Heart right ventricle (tissue), 16 donors: ENCODE data around the gene GALM. TPM values are rescaled to one million over a fixed set of nuclear protein-coding genes. Genes with fewer than 3 reads are reported as not detected.
"Not testable (repeated sequence)": the region's sequence is repeated elsewhere in the genome, so short reads cannot be mapped to it uniquely, and the experiment has no call there.

Source experiments
- ATAC-seq, 8 donors: fragments of 200-7000 bp; cut with Tn5 transposase; one replicate each; pipeline ENCODE4 v1.9.1; 2020; ENCODE audit warnings: mild to moderate bottlenecking in 8 of 8, moderate library complexity in 8 of 8, moderate number of reproducible peaks in 1 of 8
- DNase-seq, 2 donors: peaks; one replicate each; pipeline ENCODE4 v3.0.0-alpha.2; 2020
- H3K27ac ChIP-seq, 10 donors: fragments of 200-600 bp; sonication (generic) in 2 of 10; one replicate each; pipeline versions ENCODE4 v1.5.0 to v1.8.0; 2020 to 2022; ENCODE audit warnings: mild to moderate bottlenecking in 3 of 10
- H3K27me3 ChIP-seq, 7 donors: fragments of 200-600 bp; one replicate each; pipeline ENCODE4 v1.8.0; 2021 to 2022; ENCODE audit warnings: mild to moderate bottlenecking in 2 of 7
- H3K36me3 ChIP-seq, 9 donors: fragments of 200-600 bp; sonication (generic) in 1 of 9; one replicate each; pipeline versions ENCODE4 v1.5.0 to v1.8.0; 2020 to 2022; ENCODE audit warnings: mild to moderate bottlenecking in 2 of 9
- H3K4me1 ChIP-seq, 9 donors: fragments of 200-600 bp; sonication (generic) in 1 of 9; one replicate each; pipeline versions ENCODE4 v1.5.0 to v1.8.0; 2020 to 2022; ENCODE audit warnings: mild to moderate bottlenecking in 4 of 9
- H3K4me3 ChIP-seq, 10 donors: fragments of 200-600 bp; sonication (generic) in 2 of 10; one replicate each; pipeline versions ENCODE4 v1.5.0 to v1.8.0; 2020 to 2022; ENCODE audit warnings: mild to moderate bottlenecking in 7 of 10, moderate library complexity in 2 of 10
- H3K9me3 ChIP-seq, 11 donors: fragments of 200-600 bp in 10 of 11; sonication (generic) in 2 of 11; one replicate each; pipeline versions ENCODE4 v1.5.0 to v1.8.0; 2013 to 2022; ENCODE audit warnings: mild to moderate bottlenecking in 2 of 11, control low read depth in 1 of 11, moderate library complexity in 1 of 11
- WGBS, 2 donors: extraction: QIAGEN DNeasy Blood & Tissue Kit; methylation state at CpG; one replicate each; pipeline ENCODE4 v1.1.7; 2013; ENCODE audit warnings: inconsistent platforms in 1 of 2; 5-methylcytosine and 5-hydroxymethylcytosine counted together
- intact Hi-C, 10 donors: fragments of 100-400 bp; cut with DNase I; formaldehyde crosslinking; loops; one replicate each; pipeline versions ENCODE4 v1.11.1 to v1.14.2; 2022
- polyA plus RNA-seq, 2 donors: library from polyadenylated mRNA; stranded (reverse); fragments of 200-250 nt; gene quantifications; one replicate each; pipeline ENCODE4 v1.2.3, GENCODE V29; 2013
- total RNA-seq, 10 donors: library from RNA; stranded (reverse); fragmentation: NEBNext Ultra II Directional in 3 of 10; extraction: Animal tissue kit (Norgen Biotek cat#: 25700) in 3 of 10; gene quantifications; one replicate each; pipeline versions ENCODE4 v1.2.1 to v1.2.4, GENCODE V29; 2021 to 2023
- TF ChIP-seq, protein P1 (sequence below), 9 donors: fragments of 200-600 bp; sonication (generic) in 2 of 9; IDR thresholded peaks; one replicate each; pipeline versions ENCODE4 v1.5.0 to v1.8.0; 2021 to 2022; ENCODE audit warnings: antibody characterized with exemption in 9 of 9, mild to moderate bottlenecking in 5 of 9, moderate library complexity in 1 of 9
- donor health status: Arrhythmogenic right ventricular cardiomyopathy.
- donor health status: ischemic (EF 13 %, LVEDD 7.1; RV severe dilation, severe dysfunction).
- donor health status: healthy with polysubstance abuse.
- donor health status: DM: no; HTN: yes; CAD: no.
- donor health status: DM: no; HTN: no; CAD: no.
- donor health status: ischemic (EF 25% LVEDD 6.9; RV normal size, moderate dysfunction).
- donor health status: ischemic (EF 25% LVEDD 5.7; RV mildly dilated, moderate dysfunction).
- donor health status: healthy.
- donor health status: DM: yes; HTN: yes; CAD: no.
- donor health status: Ischemic cardiomyopathy.
- donor health status: ischemic (EF 35%, LVEDD 5.7; RV mildly dilated, moderate dysfunction).
- donor health status: nonischemic (EF 11% LVEDD 7.7; RV severe dilation, severe dysfunction).
- donor health status: DM: yes; HTN: yes; CAD: no.
- donor health status: PGD.
- donor health status: ischemic (EF 29% LVEDD 5.4; RV normal size, mild dysfunction).
- donor health status: nonischemic (EF 23%, LVEDD 6.1; RV moderate dilation, normal function).

Gene GALM
- total and polyA plus RNA-seq, 12 donors = 6.5 to 18.6 (median 11.0) TPM

DNA sequence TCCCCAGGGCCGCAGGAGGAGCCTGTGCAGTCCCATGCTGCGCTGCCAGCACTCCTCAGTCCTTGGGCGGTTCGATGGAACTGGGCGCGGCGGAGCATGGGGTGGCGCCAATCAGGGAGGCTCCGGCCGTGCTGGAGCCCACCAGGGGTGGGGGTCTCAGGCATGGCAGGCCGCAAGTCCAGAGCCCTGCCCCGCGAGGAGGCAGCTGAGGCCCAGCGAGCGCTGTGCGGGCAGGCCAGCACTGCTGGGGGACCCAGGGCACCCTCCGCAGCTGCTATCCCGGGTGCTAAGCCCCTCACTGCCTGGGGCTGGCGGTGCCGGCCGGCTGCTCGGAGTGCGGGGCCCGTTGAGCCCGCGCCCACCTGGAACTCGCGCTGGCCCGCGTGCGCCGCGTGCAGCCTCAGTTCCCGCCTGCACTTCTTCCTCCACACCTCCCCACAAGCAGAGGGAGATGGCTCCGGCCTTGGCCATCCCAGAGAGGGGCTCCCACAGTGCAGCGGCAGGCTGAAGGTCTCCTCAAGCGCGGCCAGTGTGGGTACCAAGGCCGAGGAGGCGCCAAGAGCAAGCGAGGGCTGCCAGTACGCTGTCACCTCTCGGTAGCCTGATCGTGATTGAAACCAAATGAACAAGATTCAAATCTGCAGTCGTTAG lies 22.8 kb upstream of the GALM start:
- H3K27me3 ChIP-seq = no peaks in the 10 kb centered on the region
- H3K27ac ChIP-seq = peak overlapping the region in 1 of 10 donors; percentile 70
- intact Hi-C loops = no loop called here
- peaks cover 0 to 10% (median 0%) of the 10 kb centered on the region in 9 donors for H3K4me1 ChIP-seq
- DNase-seq (no peak), ATAC-seq (no peak)
- H3K36me3 ChIP-seq = no peaks in the 10 kb centered on the region
- WGBS, 2 donors = 95 to 97% methylated on average over 45 of the region's 45 CpGs
- TF ChIP-seq, protein P1, sequence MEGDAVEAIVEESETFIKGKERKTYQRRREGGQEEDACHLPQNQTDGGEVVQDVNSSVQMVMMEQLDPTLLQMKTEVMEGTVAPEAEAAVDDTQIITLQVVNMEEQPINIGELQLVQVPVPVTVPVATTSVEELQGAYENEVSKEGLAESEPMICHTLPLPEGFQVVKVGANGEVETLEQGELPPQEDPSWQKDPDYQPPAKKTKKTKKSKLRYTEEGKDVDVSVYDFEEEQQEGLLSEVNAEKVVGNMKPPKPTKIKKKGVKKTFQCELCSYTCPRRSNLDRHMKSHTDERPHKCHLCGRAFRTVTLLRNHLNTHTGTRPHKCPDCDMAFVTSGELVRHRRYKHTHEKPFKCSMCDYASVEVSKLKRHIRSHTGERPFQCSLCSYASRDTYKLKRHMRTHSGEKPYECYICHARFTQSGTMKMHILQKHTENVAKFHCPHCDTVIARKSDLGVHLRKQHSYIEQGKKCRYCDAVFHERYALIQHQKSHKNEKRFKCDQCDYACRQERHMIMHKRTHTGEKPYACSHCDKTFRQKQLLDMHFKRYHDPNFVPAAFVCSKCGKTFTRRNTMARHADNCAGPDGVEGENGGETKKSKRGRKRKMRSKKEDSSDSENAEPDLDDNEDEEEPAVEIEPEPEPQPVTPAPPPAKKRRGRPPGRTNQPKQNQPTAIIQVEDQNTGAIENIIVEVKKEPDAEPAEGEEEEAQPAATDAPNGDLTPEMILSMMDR (IDR thresholded peaks at IDR 0.05) = no peak
- H3K9me3 ChIP-seq = peaks cover 0 to 6% (median 0%) of the 10 kb centered on the region in 11 donors
- no peak overlapping the region for H3K4me3 ChIP-seq

DNA sequence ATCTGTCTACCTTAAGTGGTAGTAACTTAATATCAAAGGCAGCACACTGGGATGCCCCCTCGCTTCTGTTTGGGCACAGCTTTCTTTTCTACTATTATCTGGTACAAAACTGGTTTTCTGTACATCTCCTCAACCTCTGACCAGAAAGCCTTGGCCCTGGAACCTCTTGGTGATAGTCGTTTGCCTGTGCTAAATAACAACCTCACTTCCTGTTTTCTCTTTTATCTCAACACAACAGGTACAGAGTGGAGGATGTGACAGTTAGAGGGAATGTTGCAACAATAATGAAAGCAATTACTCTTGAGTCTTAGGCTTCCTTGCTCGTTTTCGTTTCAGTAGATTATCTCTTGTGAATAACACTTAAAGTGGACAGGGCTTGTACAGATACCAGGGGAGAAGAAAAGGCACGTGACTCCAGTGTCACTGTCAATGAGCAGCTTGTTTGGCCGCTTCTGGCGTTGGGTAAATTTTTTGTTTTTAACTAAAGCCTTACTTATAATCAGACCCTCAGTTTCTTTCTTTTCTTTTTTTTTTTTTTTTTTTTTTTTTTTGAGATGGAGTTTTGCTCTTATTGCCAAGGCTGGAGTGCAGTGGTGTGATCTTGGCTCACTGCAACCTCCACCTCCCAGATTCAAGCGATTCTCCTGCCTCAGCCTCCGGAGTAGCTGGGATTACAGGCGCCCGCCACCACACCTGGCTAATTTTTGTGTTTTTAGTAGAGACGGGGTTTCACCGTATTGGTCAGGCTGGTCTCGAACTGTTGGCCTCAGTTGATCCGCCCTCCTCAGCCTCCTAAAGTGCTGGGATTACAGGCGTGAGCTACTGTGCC lies 22.0 kb upstream of the GALM start:
- Histone ChIP-seq H3K27ac (peak overlapping the region in 1 of 10 donors; percentile 70), H3K4me1 (peaks cover 0 to 18% (median 0%) of the 10 kb centered on the region in 9 donors)
- H3K27me3 ChIP-seq, H3K36me3 ChIP-seq, intact Hi-C loops, H3K4me3 ChIP-seq, DNase-seq, H3K9me3 ChIP-seq, ATAC-seq: not testable (repeated sequence)
- WGBS, 2 donors = 88 to 94% methylated on average over 16 of the region's 16 CpGs

DNA sequence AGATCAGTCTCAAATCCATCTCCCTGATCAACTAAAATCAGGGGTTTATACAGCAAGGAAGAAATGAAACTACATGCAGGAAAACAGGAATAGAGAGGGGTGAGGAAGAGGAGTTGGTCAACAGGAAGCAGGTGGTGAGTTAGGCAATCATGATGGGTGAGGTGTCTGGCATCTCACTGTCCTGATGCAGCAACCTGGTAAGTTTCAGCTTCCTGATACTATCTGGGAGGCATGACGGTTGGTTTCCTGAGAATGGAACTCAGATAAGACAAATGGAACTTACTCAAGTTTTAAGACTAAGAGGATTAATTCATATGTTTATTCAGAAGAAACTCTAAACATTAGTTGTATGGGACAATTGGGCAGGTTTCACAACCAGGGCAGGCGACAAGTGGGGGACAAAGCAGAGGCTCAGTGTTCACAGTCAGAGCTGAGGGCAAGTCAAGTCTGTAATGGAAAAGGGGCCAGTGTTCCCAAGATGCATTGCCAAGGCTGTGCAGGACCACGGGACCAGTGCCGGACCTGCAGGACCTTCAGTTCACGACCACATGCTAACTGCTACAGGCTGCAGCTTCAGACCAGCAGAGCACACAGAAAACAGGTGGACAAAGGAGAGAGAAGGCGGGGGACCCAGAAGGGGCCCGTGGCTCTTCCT lies 17.7 kb upstream of the GALM start:
- H3K36me3 ChIP-seq = no peaks in the 10 kb centered on the region
- intact Hi-C loops = no loop called here
- H3K27ac ChIP-seq = peak overlapping the region in 1 of 10 donors; percentile 61
- DNase-seq (no peak), ATAC-seq (no peak)
- 83 to 86% methylated on average over 7 of the region's 7 CpGs for WGBS, 2 donors
- H3K4me1 ChIP-seq = peaks cover 0 to 38% (median 0%) of the 10 kb centered on the region in 9 donors
- H3K4me3 ChIP-seq = no peak overlapping the region
- TF ChIP-seq, protein P1 (IDR thresholded peaks at IDR 0.05) = no peak
- H3K27me3 ChIP-seq = no peaks in the 10 kb centered on the region
- peaks cover 0 to 3% (median 0%) of the 10 kb centered on the region in 11 donors for H3K9me3 ChIP-seq

- Histone ChIP-seq H3K4me1 (peaks cover 0 to 46% (median 0%) of the 10 kb centered on the region in 9 donors), H3K27ac (no peak overlapping the region), H3K9me3 (no peaks in the 10 kb centered on the region), H3K27me3 (no peaks in the 10 kb centered on the region), H3K4me3 (no peak overlapping the region), H3K36me3 (no peaks in the 10 kb centered on the region)
- DNase-seq (no peak), ATAC-seq (no peak)
- 94% methylated on average over 12 of the region's 12 CpGs for WGBS, 2 donors
- intact Hi-C loops = no loop called here
- TF ChIP-seq, protein P1 (IDR thresholded peaks at IDR 0.05) = no peak
Observed at GRCh38 chr2:38649176-38649728, 16.7 kb upstream of the GALM start.
